KMS-11 (cell line): ENCODE data around the gene KDM2B.

Experiments used
- H2AFZ ChIP-seq: fragments of 200-600 bp; sonication (generic); 2 replicates; pipeline ENCODE4 v1.6.1; 2016; ENCODE audit warnings: antibody characterized with exemption, mixed run types, low read depth
- H3K27ac ChIP-seq: fragments of 200-600 bp; sonication (generic); 2 replicates; pipeline ENCODE4 v1.6.1; 2016; ENCODE audit warnings: mild to moderate bottlenecking, mixed run types
- H3K27me3 ChIP-seq: fragments of 200-600 bp; sonication (generic); 2 replicates; pipeline ENCODE4 v1.6.1; 2017; ENCODE audit warnings: mild to moderate bottlenecking, low read depth, mixed run types, moderate library complexity; ENCODE audit not compliant: insufficient read depth
- H3K36me3 ChIP-seq: fragments of 200-600 bp; sonication (generic); 2 replicates; pipeline ENCODE4 v1.6.1; 2017; ENCODE audit warnings: mild to moderate bottlenecking, mixed run types; ENCODE audit not compliant: insufficient read depth
- H3K4me1 ChIP-seq: fragments of 200-600 bp; sonication (generic); 2 replicates; pipeline ENCODE4 v1.6.1; 2016; ENCODE audit warnings: mild to moderate bottlenecking, low read depth, mixed run types; ENCODE audit not compliant: poor library complexity, severe bottlenecking
- H3K4me2 ChIP-seq: fragments of 200-600 bp; sonication (generic); 2 replicates; pipeline ENCODE4 v1.7.0; 2016; ENCODE audit warnings: mild to moderate bottlenecking, mixed run types
- H3K4me3 ChIP-seq: fragments of 200-600 bp; sonication (generic); IDR thresholded peaks from 2 replicates; pipeline ENCODE4 v1.6.1; 2017; ENCODE audit warnings: low read depth, low read length, mixed read lengths; ENCODE audit not compliant: insufficient read depth
- H3K79me2 ChIP-seq: fragments of 200-600 bp; sonication (generic); 2 replicates; pipeline ENCODE4 v1.6.1; 2016; ENCODE audit warnings: low read depth, mixed run types; ENCODE audit not compliant: insufficient read depth
- H3K9ac ChIP-seq: fragments of 200-600 bp; sonication (generic); 2 replicates; pipeline ENCODE4 v1.6.1; 2016; ENCODE audit warnings: mild to moderate bottlenecking, mixed run types
- H4K20me1 ChIP-seq: fragments of 200-600 bp; sonication (generic); 2 replicates; pipeline ENCODE4 v1.6.1; 2016; ENCODE audit warnings: mild to moderate bottlenecking, mixed run types; ENCODE audit not compliant: insufficient read depth
- TF ChIP-seq, protein P1 (sequence below): fragments of 200-600 bp; sonication (generic); conservative IDR thresholded peaks from 2 replicates; pipeline ENCODE4 v1.6.1; 2017; ENCODE audit warnings: low read depth, mild to moderate bottlenecking, antibody characterized with exemption, low read length, moderate library complexity, mixed read lengths

The KDM2B gene

DNA sequence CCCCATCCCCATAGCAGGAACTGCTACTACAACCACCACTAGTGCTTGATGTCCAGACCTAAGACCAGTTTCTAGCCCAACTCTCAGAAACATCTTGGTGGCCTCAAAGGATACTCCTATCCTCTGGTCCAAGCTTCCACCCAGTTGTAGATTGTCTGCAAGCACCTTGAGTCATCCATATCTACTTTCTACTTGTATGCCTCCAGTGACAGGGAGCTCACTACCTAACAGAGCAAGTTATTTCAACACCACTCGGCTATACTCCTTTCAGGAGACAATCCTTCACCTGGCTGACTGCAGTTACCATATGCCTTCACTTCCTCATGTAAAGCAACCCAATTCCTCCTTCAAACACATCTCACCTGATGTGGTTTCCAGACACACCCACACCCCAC lies 49.5 kb downstream of the KDM2B start:
- H3K4me2 ChIP-seq: no peak overlapping the region
- H2AFZ ChIP-seq: no peak overlapping the region
- no peaks in the 10 kb centered on the region for H4K20me1 ChIP-seq
- H3K4me3 ChIP-seq: no peak overlapping the region
- H3K79me2 ChIP-seq: 0 out of 2 replicates have a peak, but pooled peaks cover 4% of the 10 kb centered on the region
- no peaks in the 10 kb centered on the region for H3K36me3 ChIP-seq
- TF ChIP-seq, protein P1, sequence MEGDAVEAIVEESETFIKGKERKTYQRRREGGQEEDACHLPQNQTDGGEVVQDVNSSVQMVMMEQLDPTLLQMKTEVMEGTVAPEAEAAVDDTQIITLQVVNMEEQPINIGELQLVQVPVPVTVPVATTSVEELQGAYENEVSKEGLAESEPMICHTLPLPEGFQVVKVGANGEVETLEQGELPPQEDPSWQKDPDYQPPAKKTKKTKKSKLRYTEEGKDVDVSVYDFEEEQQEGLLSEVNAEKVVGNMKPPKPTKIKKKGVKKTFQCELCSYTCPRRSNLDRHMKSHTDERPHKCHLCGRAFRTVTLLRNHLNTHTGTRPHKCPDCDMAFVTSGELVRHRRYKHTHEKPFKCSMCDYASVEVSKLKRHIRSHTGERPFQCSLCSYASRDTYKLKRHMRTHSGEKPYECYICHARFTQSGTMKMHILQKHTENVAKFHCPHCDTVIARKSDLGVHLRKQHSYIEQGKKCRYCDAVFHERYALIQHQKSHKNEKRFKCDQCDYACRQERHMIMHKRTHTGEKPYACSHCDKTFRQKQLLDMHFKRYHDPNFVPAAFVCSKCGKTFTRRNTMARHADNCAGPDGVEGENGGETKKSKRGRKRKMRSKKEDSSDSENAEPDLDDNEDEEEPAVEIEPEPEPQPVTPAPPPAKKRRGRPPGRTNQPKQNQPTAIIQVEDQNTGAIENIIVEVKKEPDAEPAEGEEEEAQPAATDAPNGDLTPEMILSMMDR: no peak
- peaks cover 12% of the 10 kb centered on the region for H3K4me1 ChIP-seq
- H3K27ac ChIP-seq: no peak overlapping the region
- no peak overlapping the region for H3K9ac ChIP-seq
- H3K27me3 ChIP-seq: no peaks in the 10 kb centered on the region

DNA sequence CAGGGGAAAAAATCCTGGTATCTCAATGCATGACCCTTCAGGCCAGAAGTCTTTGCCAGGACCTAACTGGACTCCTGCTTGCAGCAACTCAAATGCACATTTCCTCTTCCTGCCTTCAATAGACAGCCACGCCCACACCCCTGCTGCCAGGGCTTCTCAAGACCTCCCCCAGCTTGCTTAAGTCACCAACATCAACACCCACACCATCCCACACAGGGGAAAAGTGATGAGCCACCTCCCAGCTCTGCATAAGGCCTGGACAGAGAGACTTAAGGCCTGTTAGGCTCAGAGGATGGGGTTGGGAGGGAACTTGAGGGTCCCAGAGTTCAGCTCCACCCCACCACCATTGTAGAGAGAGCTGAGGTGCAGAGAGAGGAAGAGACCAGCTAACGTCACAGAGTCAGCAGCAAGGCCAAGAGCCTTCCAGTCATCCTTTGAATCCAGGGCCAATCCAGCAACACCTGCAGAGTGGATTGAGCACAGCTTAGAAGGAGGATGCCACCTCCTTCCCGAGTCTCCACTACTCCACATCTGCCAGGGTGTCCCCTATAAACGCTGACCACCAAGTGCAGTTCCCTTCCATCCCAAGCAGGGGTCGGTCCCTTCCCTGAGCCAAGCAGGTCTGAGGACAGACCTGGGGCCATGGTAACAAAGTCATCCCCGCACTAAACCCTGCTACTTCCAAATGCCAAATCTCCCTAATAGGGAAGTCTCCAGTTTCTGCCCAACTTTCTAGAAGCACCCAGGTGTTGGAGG lies 50.0 kb downstream of the KDM2B start:
- TF ChIP-seq, protein P1: no peak
- Histone ChIP-seq H3K4me3 (no peak overlapping the region), H3K4me2 (no peak overlapping the region), H3K36me3 (no peaks in the 10 kb centered on the region), H4K20me1 (no peaks in the 10 kb centered on the region), H3K4me1 (peaks cover 12% of the 10 kb centered on the region), H3K9ac (no peak overlapping the region), H2AFZ (no peak overlapping the region), H3K27ac (no peak overlapping the region), H3K79me2 (0 out of 2 replicates have a peak, but pooled peaks cover 4% of the 10 kb centered on the region), H3K27me3 (no peaks in the 10 kb centered on the region)

DNA sequence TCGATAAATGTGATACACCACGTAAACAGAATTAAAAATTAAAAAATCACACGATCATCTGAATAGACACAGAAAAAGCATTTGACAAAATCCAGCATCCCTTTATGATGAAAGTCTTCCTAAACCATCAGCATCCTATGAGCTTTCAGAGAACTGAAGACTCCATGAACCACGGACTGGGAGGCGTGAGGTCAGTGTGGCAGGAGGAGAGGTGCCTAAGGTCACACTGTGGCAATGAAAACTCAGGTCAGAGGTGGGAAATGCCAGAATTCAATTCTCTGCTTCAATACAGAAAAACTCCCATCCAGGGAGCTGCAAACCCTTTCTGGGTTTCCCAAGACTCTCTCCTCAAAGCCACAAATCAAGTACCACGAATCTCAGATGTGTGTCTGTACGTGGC lies 51.6 kb downstream of the KDM2B start:
- Histone ChIP-seq H3K9ac (no peak overlapping the region), H2AFZ (no peak overlapping the region), H3K4me1 (no peaks in the 10 kb centered on the region), H3K27ac (no peak overlapping the region), H3K36me3 (no peaks in the 10 kb centered on the region), H3K4me2 (no peak overlapping the region), H3K79me2 (0 out of 2 replicates have a peak, but pooled peaks cover 4% of the 10 kb centered on the region), H4K20me1 (no peaks in the 10 kb centered on the region), H3K27me3 (no peaks in the 10 kb centered on the region), H3K4me3 (no peak overlapping the region)
- TF ChIP-seq, protein P1: no peak

DNA sequence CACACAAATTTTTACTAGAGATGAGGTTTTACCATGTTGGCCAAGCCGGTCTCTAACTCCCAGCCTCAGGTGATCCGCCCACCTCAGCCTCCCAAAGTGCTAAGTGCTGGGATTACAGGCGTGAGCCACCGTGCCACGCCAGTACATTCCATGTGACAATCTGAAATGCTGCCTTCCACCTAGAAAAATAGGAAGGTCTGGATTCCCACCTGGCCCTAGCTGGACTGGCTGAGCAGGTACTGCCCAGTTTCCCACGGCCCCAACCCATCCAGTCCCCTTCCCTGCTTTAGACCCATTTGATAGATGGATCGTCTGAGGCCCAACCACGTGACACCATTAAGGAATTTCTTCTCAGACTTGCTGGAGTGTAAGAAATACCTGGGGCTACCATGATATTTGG lies 55.4 kb downstream of the KDM2B start:
- no peaks in the 10 kb centered on the region for H3K4me1 ChIP-seq
- H3K27ac ChIP-seq: no peak overlapping the region
- H3K36me3 ChIP-seq: no peaks in the 10 kb centered on the region

More for the DNA sequence above, 55.4 kb downstream of the KDM2B start:
- H3K79me2 ChIP-seq: 0 out of 2 replicates have a peak, but pooled peaks cover 4% of the 10 kb centered on the region
- H4K20me1 ChIP-seq: no peaks in the 10 kb centered on the region
- H3K4me2 ChIP-seq: no peak overlapping the region
- H2AFZ ChIP-seq: no peak overlapping the region
- TF ChIP-seq, protein P1: no peak
- H3K27me3 ChIP-seq: no peaks in the 10 kb centered on the region
- H3K4me3 ChIP-seq: no peak overlapping the region
- no peak overlapping the region for H3K9ac ChIP-seq
